Hepatic stellate cell (primary cell): ENCODE results near the gene HLX.

Experiments
- DNase-seq: peaks from one replicate; pipeline ENCODE4 v3.0.0; 2011; ENCODE audit warnings: low spot score

Gene HLX, protein sequence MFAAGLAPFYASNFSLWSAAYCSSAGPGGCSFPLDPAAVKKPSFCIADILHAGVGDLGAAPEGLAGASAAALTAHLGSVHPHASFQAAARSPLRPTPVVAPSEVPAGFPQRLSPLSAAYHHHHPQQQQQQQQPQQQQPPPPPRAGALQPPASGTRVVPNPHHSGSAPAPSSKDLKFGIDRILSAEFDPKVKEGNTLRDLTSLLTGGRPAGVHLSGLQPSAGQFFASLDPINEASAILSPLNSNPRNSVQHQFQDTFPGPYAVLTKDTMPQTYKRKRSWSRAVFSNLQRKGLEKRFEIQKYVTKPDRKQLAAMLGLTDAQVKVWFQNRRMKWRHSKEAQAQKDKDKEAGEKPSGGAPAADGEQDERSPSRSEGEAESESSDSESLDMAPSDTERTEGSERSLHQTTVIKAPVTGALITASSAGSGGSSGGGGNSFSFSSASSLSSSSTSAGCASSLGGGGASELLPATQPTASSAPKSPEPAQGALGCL

DNA sequence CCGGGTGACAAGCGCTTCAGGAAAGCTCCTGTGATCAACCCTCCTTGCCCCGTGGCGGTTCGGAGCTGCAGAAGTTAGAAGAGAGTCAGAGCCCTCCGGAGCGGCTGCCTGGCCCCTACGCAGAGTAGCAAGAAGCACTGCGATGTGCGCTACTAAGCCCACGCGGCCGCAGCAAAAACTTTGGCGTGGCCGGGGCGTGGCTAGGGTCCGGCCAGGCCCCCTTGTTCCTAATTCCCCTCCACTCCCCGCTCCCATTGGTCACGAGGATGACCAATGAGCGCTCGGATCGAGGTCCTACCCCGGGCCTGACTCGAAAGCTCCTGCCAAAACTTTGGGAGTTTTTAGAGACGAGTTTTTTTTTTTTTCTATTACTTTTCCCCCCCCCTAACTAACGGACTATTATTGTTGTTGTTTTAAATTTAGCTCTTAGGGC is at the start of gene HLX:
Gene HLX, plus strand, starts transcription at position 368 of the 433 bp plus-strand sequence. CDS start 415 bp downstream, outside the sequence.
- DNase-seq = peak; percentile 100

DNA sequence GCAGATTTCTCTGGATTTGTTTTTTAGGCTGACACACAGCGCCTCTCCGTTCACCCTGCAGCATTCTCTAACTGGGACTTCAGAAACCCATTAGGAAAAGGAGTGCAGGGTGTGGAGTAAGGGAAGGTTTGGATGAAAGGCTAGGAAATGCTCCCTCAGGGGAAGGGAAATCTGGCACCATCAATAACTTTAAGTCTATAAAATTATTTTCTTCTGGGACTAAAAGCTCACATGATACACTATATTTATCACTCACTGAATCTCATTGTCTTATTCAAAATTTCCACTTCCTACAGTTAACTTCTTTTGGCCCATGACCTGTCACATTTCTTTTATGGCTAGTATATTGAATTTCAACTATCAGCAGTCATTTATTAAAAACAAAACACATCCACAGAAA is 45.8 kb upstream of the HLX start:
- DNase-seq = no peak

DNA sequence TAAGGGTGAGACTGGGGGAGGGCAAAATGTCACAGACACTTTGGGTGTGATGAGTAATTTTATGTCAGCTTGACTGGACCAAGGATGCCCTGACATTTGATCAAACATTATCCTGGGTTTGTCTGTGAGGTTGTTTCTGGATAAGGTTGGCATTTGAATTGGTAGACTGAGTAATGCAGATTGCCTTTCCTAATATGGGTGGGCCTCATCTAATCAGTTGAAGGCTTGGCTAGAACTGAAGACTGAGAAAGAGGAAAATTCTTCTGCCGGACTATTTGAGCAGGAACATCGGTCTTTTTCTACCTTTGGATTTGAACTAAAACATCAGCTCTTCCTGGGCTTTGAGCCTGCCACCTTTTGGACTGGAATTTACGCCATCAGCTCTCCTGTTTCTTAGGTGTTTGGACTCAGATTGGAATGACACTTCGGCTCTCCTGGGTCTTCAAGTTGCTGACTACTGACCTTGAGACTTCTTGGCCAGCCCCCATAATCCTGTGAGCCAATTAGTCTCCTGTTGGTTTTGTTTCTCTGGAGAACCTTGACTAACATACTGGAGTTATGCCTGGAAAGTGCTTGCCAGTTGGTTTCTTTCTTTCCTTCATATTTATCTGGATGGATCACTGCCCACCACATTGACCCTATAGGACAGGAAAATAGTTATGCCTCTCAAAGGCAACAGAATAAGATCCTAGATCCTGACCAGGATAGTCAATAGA is 44.9 kb upstream of the HLX start:
- no peak for DNase-seq

DNA sequence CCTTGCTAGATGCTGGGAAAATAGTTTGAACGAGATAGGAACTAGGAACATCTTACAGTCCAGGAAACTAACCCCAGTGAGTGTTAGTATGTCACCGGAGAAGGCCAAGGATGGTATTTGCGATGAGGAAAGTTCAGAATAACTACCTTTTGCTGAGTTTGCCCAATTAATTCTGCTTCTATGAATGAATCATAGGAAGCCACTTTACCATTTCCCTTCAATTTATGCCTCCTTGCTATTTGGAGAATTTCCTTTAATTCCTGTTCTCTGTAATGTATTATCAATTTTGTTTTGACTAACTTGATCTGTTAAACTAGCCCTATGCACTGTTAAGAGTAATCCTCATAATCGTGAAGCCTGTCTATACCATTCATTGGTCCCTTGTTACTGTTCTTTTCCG is 40.7 kb upstream of the HLX start:
- DNase-seq = no peak

DNA sequence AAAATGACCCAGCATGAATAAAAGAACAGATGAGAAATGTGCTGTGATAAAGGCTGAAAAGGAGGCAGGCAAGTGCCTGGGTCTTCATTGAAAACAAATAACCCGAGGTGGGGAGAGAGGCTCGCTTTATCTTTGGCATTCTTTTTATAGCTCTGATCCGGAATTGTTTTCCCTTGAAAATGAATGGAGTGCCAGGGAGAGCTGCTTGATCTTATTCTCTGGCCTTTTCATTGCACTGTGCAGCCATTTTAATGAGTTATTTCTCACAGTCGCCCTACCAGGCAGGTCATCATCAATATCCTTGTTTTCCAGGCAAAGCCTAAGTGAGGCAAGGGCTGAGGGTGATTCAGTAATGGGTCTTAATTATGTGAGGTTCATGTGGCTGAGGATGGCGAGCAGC is 39.8 kb upstream of the HLX start:
- no peak for DNase-seq

DNA sequence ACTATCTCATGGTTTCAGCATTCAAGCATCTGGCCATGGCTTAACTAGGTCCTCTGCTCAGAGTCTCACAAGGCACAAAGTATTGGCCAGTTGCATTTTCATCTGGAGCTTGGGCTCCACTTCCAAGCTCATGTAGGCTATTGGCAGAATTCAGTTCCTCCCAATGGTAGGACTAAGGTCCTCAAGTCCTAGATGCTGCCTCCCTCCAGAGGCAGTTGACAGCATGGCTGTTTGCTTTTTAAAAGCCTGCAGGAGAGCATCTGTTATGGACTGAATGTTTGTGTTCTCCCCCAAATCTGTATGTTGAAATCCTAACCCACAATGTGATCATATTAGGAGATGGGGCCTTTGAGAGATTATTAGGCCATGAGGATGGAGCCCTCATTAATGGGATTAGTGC is 38.0 kb upstream of the HLX start:
- DNase-seq = no peak

DNA sequence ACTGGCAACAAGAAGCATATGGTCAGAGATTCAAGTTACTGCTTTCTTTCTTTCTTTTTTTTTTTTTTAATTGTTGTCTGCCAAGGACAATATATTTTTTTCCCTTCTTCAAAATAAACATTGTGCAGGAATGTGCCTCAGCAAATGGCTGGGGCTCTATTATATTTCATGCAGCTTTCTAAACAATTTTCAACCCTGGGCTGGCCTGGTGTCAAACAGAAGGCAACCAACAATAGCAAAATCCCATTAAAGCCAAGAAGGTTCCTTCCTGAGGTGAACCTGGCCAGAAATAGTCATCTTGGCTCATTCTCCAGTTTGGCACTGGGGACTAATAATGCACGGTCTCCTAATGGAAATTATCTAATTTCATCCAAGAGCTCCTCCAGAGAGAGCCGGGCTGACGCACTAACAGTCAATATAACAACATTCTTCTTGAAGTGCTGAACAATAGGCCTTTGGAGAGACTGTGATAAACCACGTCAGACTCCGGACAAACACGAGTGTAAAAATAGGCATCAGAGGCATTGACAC is 35.7 kb upstream of the HLX start:
- no peak for DNase-seq

DNA sequence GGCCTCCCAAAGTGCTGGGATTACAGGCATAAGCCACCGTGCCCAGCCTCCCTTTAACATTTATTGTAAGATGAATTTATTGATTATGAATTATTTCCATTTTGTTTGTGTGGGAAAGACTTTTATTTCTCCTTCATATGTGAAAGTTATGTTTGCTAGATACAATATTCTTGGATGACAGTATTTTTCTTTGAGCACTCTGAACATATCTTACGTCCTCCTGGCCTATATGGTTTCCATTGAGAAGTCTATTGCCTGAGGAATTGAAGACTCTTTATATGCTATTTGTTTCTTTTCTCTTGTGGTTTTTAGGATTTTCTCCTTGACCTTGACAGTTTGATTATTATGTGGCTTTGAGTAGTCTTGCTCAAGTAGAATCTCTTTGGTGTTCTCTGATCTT is 26.8 kb upstream of the HLX start:
- DNase-seq = no peak

DNA sequence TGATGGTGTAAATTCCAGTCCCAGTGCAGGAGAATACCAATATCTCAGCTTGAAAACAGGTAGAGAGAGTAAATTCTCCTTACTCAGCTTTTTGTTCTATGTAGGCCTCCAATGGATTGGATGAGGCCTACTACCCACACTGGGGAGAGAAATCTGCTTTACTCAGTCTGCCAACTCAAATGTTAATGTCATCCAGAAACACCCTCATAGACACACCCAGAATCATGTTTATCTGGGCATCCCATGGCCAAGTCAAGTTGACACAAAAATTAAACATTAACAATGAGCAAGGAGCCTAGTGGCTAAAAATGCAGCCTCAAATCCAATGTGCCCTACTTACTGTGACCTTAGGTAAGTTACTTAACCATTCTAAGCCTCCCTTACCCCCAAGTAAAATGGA is 6.9 kb upstream of the HLX start:
- no peak for DNase-seq

DNA sequence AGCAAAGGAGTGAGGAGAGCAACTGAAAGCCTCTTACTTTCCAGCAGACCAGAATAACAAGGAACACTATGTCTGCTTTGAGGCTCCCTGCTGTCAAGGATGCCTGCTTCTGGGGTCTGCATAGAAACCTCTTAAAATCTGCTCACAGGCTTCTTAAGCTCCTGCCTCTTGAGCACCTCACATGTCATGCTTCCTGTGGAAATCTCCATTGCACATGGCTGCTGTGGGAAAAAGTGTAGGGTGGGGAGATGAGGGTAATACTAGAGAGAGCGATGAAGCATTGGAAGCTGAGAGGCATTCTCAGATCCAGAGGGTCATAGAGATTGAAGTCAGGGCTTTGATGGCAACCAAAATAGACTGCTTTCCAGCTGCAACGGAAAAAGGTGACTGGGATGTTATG is 6.2 kb upstream of the HLX start:
- no peak for DNase-seq

DNA sequence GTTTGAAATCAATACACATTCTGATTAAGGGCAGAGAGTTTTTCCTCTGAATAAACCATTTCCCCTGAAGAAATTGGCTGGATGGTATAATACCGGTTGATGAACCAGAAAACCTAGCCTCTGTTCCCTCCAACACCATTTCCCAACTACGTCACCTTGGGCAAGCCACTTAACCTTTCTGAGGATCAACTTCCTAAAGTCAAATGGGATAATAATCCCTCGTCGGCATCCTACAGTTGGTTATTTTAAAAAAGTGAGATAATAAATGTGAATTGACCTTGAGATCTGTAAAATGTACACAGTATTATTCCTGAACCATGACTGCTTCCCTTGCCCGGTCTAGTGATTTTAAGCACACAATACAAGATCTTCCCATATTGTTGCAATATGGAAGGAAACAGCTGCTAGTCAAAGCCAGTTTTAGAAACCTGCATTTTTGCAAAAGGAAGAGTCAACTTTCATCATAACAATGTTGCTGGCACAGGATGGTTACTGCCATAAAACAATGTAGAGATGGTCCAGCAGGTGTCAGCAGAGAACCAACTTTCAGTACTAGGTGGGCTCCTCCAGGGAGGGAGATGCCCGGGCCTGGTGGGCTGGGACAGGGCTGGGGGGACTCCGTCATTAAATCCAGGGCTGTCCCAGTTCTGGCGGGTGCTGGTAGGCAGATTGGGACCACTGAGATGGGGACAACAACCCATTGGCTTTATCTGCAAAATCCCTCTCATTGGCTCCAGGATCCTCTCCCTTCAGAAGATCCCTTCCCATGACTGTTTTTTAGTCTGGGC is 5.2 kb upstream of the HLX start:
- peak; percentile 52 for DNase-seq

DNA sequence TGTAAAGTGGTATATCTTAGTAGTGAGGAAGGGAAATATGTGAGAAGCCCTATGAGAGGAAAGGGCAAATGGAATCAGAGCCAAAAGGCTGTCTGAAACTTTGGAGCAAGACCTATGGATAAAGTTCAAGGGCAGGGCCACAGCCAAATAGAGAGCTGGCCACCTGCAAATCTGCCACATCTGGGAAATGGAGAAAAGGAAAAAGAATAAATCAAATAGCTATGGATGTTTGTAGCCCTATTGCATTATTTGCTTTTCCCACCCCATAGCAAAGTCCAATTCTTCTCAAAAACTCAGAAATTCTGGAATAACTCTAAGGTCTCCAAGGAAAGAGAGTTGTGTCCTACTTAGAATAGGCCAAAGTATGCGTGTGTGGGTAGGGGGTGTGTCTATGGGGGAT is 4.0 kb upstream of the HLX start:
- DNase-seq = no peak

DNA sequence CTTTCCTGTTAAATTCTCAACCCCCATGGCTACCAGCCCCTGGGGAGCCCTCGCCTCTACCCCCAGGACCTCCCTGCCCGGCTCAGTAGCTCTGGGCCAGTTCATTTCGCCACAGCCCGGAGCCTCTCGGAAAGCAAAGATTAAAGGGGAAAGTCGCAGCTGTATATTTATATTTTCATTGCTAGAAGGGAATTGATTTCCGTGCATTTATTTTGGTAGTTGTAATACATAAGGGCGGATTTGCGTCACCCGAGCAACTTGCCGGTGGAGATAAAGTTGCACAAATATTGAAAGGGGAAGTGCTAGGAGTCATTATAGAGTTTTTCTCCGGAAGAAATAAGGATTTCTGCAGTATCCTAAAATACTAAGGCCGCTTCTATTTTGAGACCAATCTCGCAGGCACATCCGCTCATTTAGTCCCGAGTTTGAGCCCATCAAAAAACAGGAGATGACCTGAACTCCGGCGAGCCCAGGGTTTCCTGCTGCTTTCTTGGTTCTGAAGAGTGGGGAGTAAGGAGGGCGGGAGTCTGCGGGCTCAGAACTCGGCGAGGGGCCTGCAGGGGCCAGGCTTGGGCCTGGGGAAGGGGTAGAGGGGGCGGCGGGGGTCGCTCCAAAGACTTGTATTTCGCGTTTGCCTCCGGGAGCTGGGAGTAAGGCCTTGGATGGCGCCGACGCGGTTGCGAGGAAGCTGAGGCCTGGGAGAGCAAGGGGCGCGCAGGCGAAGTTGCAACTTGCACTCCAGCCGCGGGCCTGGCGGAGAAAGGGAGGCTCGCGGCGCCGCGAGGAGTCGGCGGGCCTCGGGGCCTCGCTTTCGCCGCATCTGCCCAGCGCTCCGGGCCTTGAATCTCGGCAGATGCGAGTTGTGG is 2.5 kb upstream of the HLX start:
- DNase-seq = peak; percentile 40

DNA sequence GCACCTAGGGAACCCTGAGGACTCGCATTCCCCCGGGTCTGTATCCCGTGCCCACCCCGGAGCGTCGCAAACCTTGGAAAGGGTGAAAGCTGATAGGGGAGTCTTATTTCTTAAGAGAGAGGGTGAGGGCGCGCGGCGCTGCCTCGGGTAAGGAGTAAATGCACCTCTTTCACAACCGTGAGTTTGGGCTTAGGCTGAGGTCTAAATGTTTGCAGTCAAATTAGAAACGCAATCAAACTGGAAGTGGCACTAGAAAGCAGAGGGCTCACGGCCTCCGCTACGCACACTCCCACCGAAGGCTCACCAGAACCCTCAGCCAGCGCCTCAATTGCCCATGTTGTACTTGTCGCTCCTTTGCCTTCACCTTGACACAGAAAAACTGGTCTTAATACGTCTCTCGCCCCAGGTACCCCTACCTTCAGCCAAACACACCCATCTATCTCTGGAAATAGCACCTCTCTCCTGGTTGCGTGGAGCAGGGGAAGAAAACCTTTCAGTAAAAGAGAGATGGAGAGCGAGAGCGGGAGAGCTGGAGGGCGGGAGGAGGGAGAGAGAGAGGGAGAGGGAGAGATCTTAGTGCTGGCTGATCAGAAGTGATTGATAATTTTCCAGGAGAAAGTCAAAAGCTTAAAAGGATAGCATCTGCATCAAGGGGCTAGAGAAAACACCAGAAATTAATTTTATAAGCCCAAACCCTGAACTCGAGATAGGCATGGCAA is 1.7 kb upstream of the HLX start:
- DNase-seq = no peak

DNA sequence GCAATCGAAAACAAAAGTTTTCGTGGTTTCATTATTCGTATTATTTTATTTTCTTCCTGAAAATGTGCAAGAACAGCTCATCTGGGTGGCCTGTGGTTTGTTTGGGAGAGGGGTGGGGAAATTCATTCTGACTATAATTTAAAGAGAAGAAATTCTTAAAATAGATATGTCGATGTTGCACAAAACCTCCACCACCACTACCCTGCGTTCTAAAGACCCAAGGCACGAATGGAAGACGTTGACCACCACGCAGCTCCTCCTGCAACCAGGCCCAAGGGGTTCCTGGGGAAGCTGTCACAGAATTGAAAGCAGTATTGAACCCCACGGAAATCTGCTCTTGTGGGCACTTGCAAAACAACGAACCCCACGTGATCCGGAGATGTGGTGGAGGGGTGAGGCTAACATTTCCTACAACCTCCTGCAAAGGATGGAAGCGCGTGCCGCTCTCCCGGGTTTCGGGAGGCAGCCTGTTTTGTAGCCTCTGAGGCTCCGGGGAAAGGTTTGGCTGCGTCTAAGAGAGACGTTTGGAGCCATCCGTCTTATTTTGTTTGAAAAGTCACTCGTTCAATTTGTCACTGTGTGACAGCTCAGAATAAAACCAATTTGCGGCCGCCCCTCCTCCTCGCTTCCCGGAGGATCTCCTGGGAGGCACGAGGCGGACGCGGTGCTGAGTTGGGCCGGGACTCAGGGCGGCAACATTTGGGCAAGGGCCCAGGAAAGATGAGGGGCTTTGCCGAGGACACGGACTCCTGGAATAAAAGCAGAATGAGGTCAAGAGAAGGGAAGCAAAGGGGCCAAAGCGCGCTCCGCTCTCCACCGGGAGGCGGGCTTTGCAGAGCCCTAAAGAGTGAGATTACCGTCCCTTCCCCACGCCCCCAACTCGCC is 810 bp upstream of the HLX start:
- DNase-seq = peak; percentile 57

DNA sequence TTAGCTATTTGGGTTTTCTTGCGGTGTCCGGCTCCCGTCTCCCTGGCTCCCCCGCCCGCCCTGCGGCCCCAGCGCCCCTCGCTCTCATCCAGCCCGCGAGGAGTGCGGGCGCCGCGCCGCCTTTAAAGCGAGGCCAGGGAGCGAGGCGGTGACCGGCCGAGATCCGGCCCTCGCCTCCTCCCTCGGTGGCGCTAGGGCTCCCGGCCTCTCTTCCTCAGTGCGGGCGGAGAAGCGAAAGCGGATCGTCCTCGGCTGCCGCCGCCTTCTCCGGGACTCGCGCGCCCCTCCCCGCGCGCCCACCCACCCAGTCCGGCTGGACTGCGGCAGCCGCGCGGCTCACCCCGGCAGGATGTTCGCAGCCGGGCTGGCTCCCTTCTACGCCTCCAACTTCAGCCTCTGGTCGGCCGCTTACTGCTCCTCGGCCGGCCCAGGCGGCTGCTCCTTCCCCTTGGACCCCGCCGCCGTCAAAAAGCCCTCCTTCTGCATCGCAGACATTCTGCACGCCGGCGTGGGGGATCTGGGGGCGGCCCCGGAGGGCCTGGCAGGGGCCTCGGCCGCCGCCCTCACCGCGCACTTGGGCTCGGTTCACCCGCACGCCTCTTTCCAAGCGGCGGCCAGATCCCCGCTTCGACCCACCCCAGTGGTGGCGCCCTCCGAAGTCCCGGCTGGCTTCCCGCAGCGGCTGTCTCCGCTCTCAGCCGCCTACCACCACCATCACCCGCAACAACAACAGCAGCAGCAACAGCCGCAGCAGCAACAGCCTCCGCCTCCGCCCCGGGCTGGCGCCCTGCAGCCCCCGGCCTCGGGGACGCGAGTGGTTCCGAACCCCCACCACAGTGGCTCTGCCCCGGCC is 492 bp downstream of the HLX start:
- peak; percentile 71 for DNase-seq

DNA sequence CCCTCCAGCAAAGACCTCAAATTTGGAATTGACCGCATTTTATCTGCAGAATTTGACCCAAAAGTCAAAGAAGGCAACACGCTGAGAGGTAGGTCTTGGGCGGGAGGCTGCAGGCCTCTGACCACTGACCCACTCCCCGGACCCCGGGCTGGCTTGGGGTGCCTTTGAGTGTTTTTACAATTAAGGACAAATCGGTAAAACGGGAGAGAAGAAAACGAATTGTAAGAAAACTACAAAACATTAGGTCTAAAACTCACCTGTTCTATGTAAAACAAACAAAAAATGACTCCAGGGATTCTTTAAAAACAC is 1.1 kb downstream of the HLX start:
- no peak for DNase-seq

DNA sequence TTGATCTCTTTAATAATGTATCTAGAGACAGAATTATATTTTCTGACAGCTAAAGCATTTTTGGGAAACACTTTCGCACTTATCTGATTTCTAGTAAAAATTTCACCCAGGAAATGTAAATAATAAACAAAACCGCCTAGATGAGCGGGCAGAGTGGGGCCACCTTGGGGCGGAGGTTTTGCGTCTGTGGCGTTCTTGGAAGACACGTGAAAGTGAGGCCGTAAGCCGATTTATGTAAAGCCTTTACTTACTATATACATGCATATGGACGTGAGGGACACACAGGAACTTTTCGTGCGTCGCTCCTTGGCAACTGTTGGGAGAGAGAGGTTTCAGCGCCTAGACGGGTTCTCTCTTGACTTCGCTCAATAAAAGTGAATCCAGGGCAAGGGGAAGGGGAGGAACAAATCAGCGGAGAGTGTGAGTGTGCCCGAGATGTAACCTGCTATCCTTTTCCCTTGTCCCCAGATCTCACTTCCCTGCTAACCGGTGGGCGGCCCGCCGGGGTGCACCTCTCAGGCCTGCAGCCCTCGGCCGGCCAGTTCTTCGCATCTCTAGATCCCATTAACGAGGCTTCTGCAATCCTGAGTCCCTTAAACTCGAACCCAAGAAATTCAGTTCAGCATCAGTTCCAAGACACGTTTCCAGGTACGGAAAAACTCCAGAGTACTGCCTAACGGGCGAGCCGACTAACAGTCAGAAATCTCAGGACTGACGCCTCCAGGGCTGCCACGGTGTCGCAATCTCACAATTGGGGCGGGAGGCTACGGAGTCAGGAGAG is 1.7 kb downstream of the HLX start:
- DNase-seq = peak; percentile 90
